Gastroesophageal sphincter (tissue), 3 donors: ENCODE results near the gene ZSCAN20.

Source experiments
- CTCF ChIP-seq, 4 experiments: fragments of 200-600 bp in 2 of 4; fragments of 450-650 bp in 2 of 4; sonication (generic) in 1 of 4; IDR thresholded peaks; one replicate each; pipeline ENCODE4 v1.5.1; 2017 to 2019; ENCODE audit warnings: antibody characterized with exemption in 4 of 4, mild to moderate bottlenecking in 2 of 4, moderate library complexity in 2 of 4
- EP300 ChIP-seq: sonication (generic); formaldehyde crosslinking; IDR thresholded peaks from one replicate; pipeline ENCODE4 v1.6.1; 2017; ENCODE audit warnings: antibody characterized with exemption, mild to moderate bottlenecking
- POLR2A ChIP-seq, 2 donors: fragments of 450-650 bp; IDR thresholded peaks; one replicate each; pipeline ENCODE4 v1.6.1; 2017; ENCODE audit warnings: antibody characterized with exemption in 2 of 2, mild to moderate bottlenecking in 2 of 2, moderate library complexity in 1 of 2
- POLR2AphosphoS5 ChIP-seq: sonication (generic); formaldehyde crosslinking; IDR thresholded peaks from one replicate; pipeline ENCODE4 v1.6.1; 2017; ENCODE audit warnings: antibody characterized with exemption

- TF ChIP-seq POLR2A (IDR thresholded peaks at IDR 0.05) (no peak), POLR2AphosphoS5 (no peak), CTCF (IDR thresholded peaks at IDR 0.05) (no peak), EP300 (no peak)
These were observed 31.1 kb downstream of the ZSCAN20 start for GRCh38 chr1:33503506-33503905.
